ENCODE measurements around the gene ACSF3.

Gene ACSF3

DNA sequence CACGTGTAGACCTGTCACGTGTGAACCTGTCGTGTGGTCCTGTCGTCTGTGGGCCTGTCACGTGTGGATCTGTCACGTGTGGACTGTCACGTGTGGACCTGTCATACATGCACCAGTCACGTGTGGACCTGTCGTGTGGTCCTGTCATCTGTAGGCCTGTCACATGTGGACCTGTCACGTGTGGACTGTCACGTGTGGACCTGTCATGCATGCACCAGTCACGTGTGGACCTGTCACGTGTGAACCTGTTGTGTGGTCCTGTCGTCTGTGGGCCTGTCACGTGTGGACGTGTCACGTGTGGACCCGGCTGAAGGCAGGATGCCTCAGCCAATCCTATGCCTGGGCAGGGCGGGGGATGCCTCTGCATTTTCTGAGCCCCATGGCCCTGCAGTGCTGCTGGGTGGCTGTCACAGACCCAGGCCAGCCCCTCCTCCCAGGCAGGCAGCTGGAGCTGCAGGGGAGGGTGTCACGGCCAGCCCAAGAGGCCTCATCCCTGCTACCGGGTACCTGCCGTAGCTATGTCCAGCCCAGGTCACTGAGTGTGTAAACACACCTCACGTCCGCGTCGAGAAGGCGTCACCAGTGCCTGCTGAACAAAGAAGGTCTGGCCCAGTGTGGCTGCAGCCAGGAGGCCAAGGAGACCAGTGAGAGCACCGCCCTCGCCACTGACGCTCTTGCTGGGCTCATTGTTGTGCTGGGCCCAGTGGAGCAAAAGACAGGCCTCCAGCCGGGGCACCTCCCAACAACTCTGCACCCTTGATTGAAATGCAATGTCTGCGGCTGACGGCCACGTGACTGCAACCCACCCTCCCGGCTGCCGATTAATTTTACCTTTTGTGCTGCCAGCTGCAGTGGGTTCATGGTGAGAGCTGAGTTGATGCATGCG lies 18.6 kb upstream of the ACSF3 start:
- Histone ChIP-seq H3K36me3 (ENCODE audit: insufficient read depth, low read length) (no peaks in the 10 kb centered on the region), H3K9ac (ENCODE audit: insufficient read length) (no peak overlapping the region), H3K27ac (no peak overlapping the region), H3K9me3 (ENCODE audit: low read depth, low read length) (no peaks in the 10 kb centered on the region), H3K4me3 (no peak overlapping the region)
- TF ChIP-seq POLR2AphosphoS5 (IDR thresholded peaks at IDR 0.05; ENCODE audit: borderline replicate concordance, low read depth, low read length) (no peak), EZH2 (IDR thresholded peaks at IDR 0.05) (no peak)
- DNase-seq (ENCODE audit: low read depth, low spot score), result no peak

DNA sequence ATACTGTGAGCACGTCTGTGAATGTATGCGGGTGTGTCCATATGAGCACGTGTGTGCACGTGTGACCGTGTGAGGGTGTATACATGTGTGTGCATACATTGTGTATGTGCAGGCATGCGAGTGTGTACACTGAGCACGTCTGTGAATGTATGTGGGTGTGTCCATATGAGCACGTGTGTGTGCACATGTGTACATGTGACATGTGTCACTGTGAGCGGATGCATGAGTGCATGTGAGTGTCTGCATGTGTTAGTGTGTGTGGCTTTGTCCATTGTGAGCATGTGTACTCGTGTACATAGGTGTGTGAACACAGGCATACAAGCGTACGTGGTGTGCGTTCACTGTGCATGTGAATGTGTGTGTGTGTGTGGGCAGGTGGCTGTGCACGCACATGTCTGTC lies 17.5 kb upstream of the ACSF3 start:
- no peak overlapping the region for H3K9ac ChIP-seq (ENCODE audit: insufficient read length)
- H3K36me3 ChIP-seq (ENCODE audit: insufficient read depth, low read length), result no peaks in the 10 kb centered on the region
- no peak overlapping the region for H3K27ac ChIP-seq
- DNase-seq (ENCODE audit: low read depth, low spot score), result no peak
- H3K9me3 ChIP-seq (ENCODE audit: low read depth, low read length), result no peaks in the 10 kb centered on the region
- no peak overlapping the region for H3K4me3 ChIP-seq
- TF ChIP-seq POLR2AphosphoS5 (IDR thresholded peaks at IDR 0.05; ENCODE audit: borderline replicate concordance, low read depth, low read length), result no peak
- TF ChIP-seq EZH2 (IDR thresholded peaks at IDR 0.05), result no peak
- TF ChIP-seq FOXP2 (optimal IDR thresholded peaks at IDR 0.05; ENCODE audit: control extremely low read depth, extremely low read length, insufficient read depth), result no peak

DNA sequence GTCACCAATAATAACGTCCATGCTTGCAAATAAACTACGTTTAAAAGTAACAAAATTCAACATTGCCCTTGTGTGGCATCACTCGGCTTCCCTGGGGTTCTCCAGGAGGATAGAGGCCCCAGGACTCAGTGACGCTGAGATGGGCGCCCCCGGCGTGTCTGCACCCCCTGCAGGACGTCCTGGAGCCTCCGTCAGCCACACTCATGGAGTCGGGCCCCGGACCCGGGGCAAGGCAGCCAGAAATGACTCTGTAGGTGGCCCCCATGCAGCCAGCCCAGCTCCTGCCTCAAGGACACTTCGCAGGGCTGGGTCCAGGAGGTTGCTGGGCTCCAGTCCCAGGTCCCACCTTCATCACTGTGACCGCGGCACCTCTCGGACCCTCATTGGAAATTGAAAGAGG lies 16.6 kb upstream of the ACSF3 start:
- Histone ChIP-seq H3K9ac (ENCODE audit: insufficient read length) (no peak overlapping the region), H3K36me3 (ENCODE audit: insufficient read depth, low read length) (no peaks in the 10 kb centered on the region), H3K27ac (no peak overlapping the region), H3K4me3 (no peak overlapping the region), H3K9me3 (ENCODE audit: low read depth, low read length) (no peaks in the 10 kb centered on the region)
- no peak for DNase-seq (ENCODE audit: low read depth, low spot score)
- no peak for TF ChIP-seq POLR2AphosphoS5 (IDR thresholded peaks at IDR 0.05; ENCODE audit: borderline replicate concordance, low read depth, low read length)
- no peak for TF ChIP-seq EZH2 (IDR thresholded peaks at IDR 0.05)
- no peak for TF ChIP-seq FOXP2 (optimal IDR thresholded peaks at IDR 0.05; ENCODE audit: control extremely low read depth, extremely low read length, insufficient read depth)

DNA sequence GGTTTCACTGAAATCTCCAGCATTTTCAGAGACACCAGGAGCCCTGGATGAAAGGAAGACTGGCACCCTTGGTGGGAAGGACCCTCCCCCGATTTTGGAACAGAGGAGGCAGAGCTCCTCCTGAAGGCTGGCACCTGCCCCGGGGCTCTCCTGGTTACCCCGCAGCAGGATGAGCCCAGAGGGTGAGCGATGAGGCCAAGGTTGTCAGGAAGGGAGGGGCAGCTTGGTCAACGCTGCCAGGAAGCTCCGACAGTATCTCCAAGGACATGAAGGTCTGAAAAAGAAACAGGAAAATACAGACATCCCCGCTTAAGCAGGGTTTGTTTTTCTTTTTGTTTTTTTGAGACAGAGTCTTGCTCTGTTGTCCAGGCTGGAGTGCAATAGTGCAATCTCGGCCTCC lies 15.5 kb upstream of the ACSF3 start:
- TF ChIP-seq EZH2 (IDR thresholded peaks at IDR 0.05) (no peak), POLR2AphosphoS5 (IDR thresholded peaks at IDR 0.05; ENCODE audit: borderline replicate concordance, low read depth, low read length) (no peak), FOXP2 (optimal IDR thresholded peaks at IDR 0.05; ENCODE audit: control extremely low read depth, extremely low read length, insufficient read depth) (no peak)
- Histone ChIP-seq H3K9me3 (ENCODE audit: low read depth, low read length) (no peaks in the 10 kb centered on the region), H3K9ac (ENCODE audit: insufficient read length) (no peak overlapping the region), H3K27ac (no peak overlapping the region), H3K36me3 (ENCODE audit: insufficient read depth, low read length) (no peaks in the 10 kb centered on the region), H3K4me3 (no peak overlapping the region)
- DNase-seq (ENCODE audit: low read depth, low spot score), result no peak

DNA sequence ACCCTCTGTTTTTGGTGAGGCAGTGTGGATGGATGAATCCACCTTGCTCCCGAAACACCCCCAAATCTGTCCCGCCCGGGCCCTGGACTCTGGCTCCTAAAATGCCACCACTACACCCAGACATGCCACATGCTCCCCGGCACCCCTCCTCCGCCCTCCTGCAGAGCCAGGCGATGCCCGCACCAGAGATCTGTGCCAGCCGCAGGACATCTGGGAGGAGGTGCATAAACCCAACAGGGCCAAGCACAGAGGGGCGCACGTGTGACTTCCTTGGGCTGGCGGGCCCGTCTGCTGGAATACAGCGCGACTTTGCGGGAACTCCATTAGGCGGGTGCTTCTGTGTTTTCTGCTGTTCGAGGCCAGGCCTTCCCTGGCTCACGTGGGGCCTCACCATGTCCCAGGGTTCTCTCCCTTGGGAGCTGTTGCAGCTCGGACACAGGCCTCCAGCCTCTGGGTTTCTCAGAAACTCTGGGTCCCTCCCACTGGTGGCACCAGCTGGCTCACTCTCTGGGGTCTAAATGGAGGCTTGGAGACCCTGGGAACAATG lies 14.1 kb upstream of the ACSF3 start:
- Histone ChIP-seq H3K36me3 (ENCODE audit: insufficient read depth, low read length) (no peaks in the 10 kb centered on the region), H3K9ac (ENCODE audit: insufficient read length) (no peak overlapping the region), H3K9me3 (ENCODE audit: low read depth, low read length) (no peaks in the 10 kb centered on the region), H3K27ac (no peak overlapping the region), H3K4me3 (no peak overlapping the region)
- no peak for DNase-seq (ENCODE audit: low read depth, low spot score)
- TF ChIP-seq EZH2 (IDR thresholded peaks at IDR 0.05) (no peak), POLR2AphosphoS5 (IDR thresholded peaks at IDR 0.05; ENCODE audit: borderline replicate concordance, low read depth, low read length) (no peak), FOXP2 (optimal IDR thresholded peaks at IDR 0.05; ENCODE audit: control extremely low read depth, extremely low read length, insufficient read depth) (no peak)

DNA sequence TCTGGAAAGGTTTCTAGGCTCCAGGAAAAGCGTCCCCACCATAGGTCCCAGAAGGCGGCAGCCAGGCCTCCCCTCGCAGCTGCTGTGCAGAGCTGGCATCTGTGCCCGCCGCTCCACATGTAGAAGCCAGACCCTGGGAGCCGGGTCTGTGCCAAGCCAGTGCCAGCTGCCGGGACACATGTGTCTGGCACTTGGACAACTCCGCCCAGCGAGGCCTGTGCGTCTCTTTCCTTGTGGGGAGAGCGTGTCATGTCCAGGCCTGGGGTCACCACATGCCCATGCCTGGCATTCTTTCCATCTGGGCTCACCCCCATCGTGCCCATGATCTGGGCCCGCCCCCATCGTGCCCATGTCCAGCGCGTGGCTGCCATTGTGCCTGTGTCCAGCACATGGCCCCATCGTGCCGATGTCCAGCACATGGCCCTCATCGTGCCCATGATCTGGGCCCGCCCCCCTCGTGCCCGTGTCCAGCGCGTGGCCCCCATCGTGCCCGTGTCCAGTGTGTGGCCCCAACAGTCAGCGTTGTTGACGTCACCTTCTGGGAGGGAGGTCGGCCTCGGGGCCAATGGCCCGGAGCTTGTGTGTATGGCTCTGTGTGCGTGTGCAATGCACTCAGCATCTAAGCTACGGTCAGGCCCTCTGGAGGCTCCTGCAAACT lies 13.3 kb upstream of the ACSF3 start:
- Histone ChIP-seq H3K4me3 (no peak overlapping the region), H3K9me3 (ENCODE audit: low read depth, low read length) (no peaks in the 10 kb centered on the region)
- TF ChIP-seq EZH2 (IDR thresholded peaks at IDR 0.05) (no peak), POLR2AphosphoS5 (IDR thresholded peaks at IDR 0.05; ENCODE audit: borderline replicate concordance, low read depth, low read length) (no peak), FOXP2 (optimal IDR thresholded peaks at IDR 0.05; ENCODE audit: control extremely low read depth, extremely low read length, insufficient read depth) (no peak)

DNA sequence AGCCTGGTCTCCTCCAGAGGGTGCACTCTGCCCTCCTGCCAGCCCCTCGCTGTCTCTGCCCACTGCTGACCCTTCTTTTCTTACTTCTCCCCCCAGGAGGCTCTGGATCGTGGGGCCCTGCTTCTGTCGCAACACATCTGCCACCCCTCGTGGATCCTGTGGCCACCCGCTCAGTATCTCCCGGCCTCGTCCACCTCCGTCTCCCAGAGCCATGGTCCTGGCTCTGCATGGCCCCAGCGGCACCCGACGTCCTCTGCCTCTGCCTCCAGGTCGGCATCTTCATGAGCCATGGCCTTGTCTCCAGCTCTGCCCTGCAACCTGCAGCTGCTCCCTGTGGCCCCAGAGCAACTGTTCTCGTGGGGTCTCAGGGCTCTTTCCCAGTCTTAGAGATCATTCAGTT lies 12.1 kb upstream of the ACSF3 start:
- TF ChIP-seq EZH2 (IDR thresholded peaks at IDR 0.05), result no peak
- TF ChIP-seq FOXP2 (optimal IDR thresholded peaks at IDR 0.05; ENCODE audit: control extremely low read depth, extremely low read length, insufficient read depth), result no peak
- no peak for TF ChIP-seq POLR2AphosphoS5 (IDR thresholded peaks at IDR 0.05; ENCODE audit: borderline replicate concordance, low read depth, low read length)
- H3K9me3 ChIP-seq (ENCODE audit: low read depth, low read length), result no peaks in the 10 kb centered on the region
- no peak overlapping the region for H3K27ac ChIP-seq
- no peaks in the 10 kb centered on the region for H3K36me3 ChIP-seq (ENCODE audit: insufficient read depth, low read length)
- H3K4me3 ChIP-seq, result no peak overlapping the region
- DNase-seq (ENCODE audit: low read depth, low spot score), result no peak
- no peak overlapping the region for H3K9ac ChIP-seq (ENCODE audit: insufficient read length)

More for the DNA sequence above, 13.3 kb upstream of the ACSF3 start:
- Histone ChIP-seq H3K9ac (ENCODE audit: insufficient read length) (no peak overlapping the region), H3K27ac (no peak overlapping the region), H3K36me3 (ENCODE audit: insufficient read depth, low read length) (no peaks in the 10 kb centered on the region)
- no peak for DNase-seq (ENCODE audit: low read depth, low spot score)

DNA sequence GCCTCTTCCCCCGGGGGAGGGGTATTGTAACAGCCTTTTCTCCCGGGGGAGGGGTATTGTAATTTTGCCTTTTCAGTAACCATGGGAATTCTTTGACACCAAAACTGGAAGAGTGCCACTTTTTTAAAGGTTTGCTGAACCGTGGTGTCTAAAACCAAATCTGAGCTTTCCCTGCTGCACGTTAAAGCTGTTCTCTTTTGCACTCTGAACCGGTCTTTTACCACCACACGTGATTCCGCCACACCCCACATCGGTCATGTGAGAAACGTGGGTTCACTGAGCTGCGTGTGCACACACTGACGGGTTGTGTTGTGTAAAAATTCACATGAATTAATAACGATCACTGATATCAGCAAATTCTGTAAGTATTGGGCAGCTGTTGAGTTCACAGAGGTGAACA lies 9.2 kb upstream of the ACSF3 start:
- DNase-seq (ENCODE audit: low read depth, low spot score), result peak; percentile 5
- no peak for TF ChIP-seq POLR2AphosphoS5 (IDR thresholded peaks at IDR 0.05; ENCODE audit: borderline replicate concordance, low read depth, low read length)
- TF ChIP-seq FOXP2 (optimal IDR thresholded peaks at IDR 0.05; ENCODE audit: control extremely low read depth, extremely low read length, insufficient read depth), result no peak
- no peak for TF ChIP-seq EZH2 (IDR thresholded peaks at IDR 0.05)
- no peak overlapping the region for H3K9ac ChIP-seq (ENCODE audit: insufficient read length)
- no peaks in the 10 kb centered on the region for H3K36me3 ChIP-seq (ENCODE audit: insufficient read depth, low read length)
- H3K4me3 ChIP-seq, result no peak overlapping the region
- H3K9me3 ChIP-seq (ENCODE audit: low read depth, low read length), result no peaks in the 10 kb centered on the region
- no peak overlapping the region for H3K27ac ChIP-seq

Data from SK-N-MC (cell line).